Esophagus squamous epithelium (tissue), 4 donors: ENCODE data around the gene BMP8A.

Experiments
- CTCF ChIP-seq, 6 experiments: fragments of 450-650 bp in 4 of 6; fragments of 200-600 bp in 2 of 6; sonication (generic) in 2 of 6; IDR thresholded peaks; one replicate each; pipeline ENCODE4 v1.5.1; 2016 to 2019; ENCODE audit warnings: antibody characterized with exemption in 6 of 6, mild to moderate bottlenecking in 4 of 6, moderate library complexity in 4 of 6
- POLR2A ChIP-seq, 4 donors: fragments of 450-650 bp; IDR thresholded peaks; one replicate each; pipeline ENCODE4 v1.6.1; 2017; ENCODE audit warnings: antibody characterized with exemption in 4 of 4, mild to moderate bottlenecking in 4 of 4, moderate library complexity in 3 of 4

DNA sequence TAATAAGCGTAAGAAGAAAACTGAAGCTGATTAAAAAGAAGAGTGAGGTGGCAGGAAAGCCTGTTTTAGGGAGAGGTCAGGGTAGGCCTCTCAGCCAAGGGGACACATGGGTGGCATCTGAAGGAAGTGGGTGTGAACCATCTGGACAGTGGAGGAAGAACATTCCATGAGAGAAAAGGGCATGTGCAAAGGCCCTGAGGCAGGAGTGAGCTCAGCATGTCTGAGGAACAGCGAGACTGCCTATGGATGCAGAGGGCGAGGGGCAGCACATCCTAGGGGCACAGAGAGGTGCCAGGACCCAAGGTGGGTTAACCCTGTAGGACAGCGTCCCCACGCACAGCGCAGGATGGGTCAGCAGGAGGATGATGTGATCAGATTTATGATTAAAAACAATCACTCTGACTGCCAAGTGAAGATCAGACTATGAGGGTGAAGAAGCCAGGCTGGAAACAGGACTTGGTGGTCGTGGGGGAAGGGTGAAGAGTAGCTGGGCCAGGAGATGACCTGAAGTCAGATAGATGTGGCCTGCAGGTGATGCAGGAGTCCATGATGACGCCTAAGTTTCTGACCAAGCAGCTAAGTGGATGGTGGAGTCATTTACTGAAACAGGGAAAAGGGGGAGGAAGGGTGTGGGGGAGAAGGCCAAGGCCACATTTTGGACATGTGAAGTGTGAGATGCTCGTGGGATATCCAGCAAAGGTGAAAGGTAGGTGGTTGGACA lies 47.3 kb downstream of the BMP8A start:
- TF ChIP-seq POLR2A (IDR thresholded peaks at IDR 0.05) (no peak), CTCF (IDR thresholded peaks at IDR 0.05) (no peak)
